Activated CD4-positive, CD25-positive, alpha-beta regulatory T cell treated with anti-CD3 and anti-CD28 coated beads, Interleukin-2, amount 50 U/mL, for 72 hours (primary cell): ENCODE data around the gene IDH2.
"Not testable (repeated sequence)": the region's sequence is repeated elsewhere in the genome, so short reads cannot be mapped to it uniquely, and the experiment has no call there.

Experiments used
- DNase-seq: peaks from one replicate; pipeline ENCODE4 v3.0.0; 2021

Gene IDH2

DNA sequence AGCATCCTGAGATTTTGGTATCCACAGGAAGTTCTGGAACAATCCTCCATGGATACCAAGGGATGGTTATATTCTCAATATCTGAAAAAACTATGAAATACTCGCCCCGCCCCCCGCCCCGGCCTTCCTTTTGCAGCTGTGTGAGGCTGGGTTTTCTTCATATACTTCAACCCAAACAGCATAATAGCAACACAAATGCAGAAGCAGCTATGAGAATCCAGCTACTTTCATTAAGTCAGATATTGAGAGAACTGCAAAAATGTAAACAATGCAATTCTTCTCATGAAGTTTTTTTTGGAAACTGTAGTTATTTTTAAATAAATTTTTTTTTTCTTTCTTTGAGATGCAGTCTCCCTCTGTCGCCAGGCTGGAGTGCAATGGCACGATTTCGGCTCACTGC is 10.9 kb upstream of the IDH2 start:
- no peak for DNase-seq

GRCh38 chr15:90109163-90109751 is 7.0 kb upstream of the IDH2 start:
- not testable (repeated sequence) for DNase-seq

DNA sequence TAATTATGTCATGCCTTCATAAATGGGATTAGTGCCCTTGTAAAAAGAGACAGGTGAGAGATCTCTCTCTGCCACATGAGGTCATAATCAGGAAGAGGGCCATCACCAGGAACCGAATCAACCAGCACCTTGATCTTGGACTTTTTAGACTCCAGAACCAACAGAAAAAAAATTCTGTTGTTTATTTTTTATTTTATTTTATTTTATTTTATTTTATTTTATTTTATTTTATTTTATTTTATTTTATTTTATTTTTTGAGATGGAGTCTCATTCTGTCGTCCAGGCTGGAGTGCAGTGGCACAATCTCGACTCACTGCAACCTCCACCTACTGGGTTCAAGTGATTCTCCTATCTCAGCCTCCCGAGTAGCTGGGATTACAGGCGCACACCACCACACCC is 5.8 kb upstream of the IDH2 start:
- DNase-seq: not testable (repeated sequence)

- no peak for DNase-seq
Measured at GRCh38 chr15:90106522-90107117, 4.4 kb upstream of the IDH2 start.

DNA sequence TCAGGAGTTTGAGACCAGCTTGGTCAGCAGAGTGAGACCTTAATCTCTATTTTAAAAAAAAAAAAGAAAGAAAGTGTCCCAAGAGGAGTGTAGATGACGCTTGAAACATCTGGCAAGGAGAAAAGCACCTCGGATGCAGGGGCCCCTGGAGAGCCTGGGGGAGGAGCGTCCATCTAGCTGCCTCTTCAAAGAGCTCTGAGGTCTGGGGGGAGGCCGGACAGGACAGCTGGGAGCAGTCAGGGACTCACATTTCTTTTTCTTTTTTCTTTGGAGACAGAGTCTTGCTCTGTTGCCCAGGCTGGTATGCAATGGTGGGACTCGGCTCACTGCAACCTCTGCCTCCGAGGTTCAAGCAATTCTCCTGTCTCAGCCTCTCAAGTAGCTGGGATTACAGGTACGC is 3.3 kb upstream of the IDH2 start:
- no peak for DNase-seq

GRCh38 chr15:90104551-90104950 is 2.3 kb upstream of the IDH2 start:
- DNase-seq: no peak

DNA sequence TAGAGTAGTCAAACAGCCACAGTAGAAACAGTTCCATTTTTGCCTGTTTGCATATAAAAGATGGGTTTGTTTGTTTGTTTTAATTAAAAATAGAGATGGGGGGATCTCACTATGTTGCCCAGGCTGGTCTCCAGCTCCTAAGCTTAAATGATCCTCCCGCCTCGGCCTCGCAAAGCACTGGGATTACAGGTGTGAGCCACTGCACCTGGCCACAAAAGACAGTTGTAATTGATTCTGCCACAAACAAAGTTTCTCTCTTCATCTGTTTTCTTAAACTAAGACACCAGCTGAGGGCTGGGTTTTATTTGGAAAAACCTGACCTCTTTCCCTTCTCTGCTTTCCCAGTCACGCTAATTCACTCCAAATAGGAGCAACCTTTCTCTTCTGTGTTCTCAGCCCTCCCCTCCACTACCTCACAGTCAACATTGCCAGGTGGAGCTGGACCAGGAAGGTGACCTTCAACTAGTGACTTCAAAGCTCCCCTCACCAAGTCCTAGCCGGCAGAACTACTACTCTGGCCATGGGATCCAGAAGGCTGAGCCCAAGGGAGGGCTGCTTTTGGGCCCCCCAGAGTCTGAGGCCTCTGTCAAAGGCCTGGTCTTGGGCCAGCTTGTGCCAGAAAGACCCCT is 1.5 kb upstream of the IDH2 start:
- DNase-seq: no peak

DNA sequence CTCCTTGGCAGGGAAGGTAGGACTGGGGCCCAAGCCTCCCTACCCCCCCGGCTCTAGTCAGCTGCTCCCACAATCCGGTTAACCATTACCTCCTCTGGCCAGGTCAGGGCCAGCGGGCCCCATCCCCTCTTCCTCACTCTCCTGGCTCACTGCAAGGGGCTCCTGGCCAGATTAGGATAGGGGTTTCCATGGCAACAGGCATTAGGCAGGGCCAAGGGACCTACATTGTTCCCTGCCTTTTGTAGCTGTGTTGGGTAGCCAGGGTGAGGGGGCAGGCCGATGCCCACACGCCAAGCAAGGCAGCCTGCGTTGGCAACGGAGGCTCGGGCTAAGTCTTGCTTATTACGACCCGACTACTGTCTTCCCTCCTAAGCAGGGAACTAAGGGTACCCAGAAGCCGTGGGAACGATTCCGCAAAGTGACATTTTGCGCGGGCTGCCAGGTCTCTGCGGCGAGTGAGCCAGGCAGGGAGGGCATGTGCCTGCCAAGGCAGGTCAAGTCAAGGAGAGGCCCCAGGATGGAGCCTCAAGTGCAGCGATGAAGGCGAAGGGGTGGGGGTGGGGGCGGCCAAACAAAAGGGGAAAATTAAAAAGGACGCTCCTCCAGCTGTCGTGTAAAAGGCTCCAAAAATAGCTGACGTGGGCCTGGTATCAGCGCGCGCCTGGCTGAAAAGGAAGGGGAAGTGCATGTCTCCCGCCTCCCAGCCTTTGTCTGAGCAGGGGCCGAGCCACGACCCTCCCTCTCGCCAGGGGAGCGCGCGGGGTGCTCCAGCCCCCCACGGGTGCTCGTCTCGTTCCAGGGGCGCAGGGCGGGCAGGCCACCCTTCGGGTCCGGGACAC is 919 bp downstream of the IDH2 start:
- DNase-seq: no peak

- DNase-seq: no peak
Measured at GRCh38 chr15:90099868-90100831, 2.1 kb downstream of the IDH2 start.

DNA sequence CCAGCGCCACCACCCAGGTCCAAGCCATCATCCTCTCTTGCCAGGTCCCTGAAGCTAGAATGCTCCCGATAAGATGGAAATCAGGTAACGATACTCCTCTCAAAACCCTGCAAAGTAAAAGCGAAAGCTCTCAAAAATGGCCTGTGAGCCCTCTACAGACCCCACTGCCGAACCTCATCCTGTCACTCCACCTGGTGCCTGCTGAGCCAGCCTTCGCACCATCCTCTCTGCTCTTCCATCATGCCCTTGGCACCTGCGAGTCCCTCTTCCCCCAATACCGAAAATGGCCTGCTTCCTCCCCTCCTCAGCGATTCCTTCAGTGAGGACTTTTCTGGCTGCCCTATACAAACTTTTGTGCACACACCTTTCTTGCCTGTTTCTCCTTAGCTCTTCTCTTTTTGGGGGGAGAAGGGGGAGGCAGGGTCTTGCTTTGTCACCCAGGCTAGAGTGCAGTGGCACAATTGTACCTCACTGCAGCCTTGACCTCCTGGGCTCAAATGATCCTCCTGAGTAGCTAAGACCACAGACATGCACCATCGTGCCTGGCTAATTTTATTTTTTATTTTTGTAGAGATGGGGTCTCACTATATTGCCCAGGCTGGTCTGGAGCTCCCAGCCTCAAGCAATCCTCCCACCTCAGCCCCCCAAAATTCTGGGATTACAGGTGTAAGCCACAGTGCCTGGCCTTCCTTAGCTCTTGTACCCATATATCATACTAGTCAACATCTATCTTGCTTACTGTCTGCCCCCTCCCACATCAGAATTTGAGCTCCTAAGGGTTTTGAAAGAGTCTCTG is 3.0 kb downstream of the IDH2 start:
- DNase-seq: no peak

GRCh38 chr15:90097475-90097874 is 4.8 kb downstream of the IDH2 start:
- peak; percentile 54 for DNase-seq

DNA sequence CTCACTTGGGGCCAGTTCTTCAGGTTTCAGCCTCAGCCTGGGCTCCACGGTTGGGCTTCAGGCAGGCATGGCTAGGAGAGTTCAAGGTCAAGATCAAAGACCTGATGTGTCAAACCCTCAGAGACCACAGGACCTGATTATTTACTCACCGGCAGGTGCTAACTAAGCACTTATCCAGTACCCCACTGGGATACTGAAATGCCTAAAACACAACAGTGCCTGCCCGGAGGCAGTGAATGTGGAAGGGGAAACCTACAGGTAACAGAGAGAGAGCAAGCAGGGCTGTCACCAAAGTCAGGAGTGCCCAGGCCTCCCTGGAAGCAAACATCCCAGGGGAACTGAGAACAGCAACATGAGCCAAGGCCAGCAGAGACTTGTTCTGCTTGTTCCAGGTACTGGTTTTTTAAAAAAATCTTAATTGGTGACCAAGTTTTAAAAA is 6.7 kb downstream of the IDH2 start:
- DNase-seq: no peak

- DNase-seq: no peak
Measured at GRCh38 chr15:90091156-90091931, 10.9 kb downstream of the IDH2 start.

- DNase-seq: no peak
Measured at GRCh38 chr15:90090226-90090848, 11.9 kb downstream of the IDH2 start.

DNA sequence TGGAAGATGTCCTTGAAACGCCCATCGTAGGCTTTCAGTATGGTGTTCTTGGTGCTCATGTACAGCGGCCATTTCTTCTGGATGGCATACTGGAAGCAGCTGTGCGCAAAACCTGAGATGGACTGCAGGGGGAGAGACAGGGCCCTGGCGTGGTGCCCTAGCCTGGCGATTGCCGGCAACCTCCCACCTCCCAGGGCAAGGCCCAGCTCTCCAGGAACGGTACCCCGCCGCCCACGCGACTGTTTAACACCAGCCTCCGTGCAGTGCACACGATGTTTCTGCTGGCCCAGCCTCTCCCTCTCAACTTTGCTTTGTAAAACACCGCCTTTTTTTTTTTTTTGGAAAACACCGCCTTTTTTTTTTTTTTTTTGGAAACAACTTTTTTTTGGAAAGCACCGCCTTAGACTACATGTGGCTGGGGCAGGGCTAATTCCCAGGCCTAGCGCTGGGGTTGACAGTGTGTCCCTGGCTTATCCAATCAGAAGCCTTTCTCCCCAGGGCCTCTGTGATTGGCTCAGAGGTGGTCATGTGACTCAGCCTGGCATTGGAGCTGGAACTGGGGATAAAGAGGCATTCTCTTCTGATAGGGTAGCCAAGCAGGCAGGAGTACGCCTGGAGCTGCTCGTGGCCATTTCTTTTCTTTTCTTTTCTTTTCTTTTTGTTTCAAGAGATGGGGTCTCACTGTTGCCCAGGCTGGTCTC is 14.7 kb downstream of the IDH2 start:
- DNase-seq: no peak

- peak; percentile 58 for DNase-seq
Measured at GRCh38 chr15:90086868-90087268, 15.4 kb downstream of the IDH2 start.

DNA sequence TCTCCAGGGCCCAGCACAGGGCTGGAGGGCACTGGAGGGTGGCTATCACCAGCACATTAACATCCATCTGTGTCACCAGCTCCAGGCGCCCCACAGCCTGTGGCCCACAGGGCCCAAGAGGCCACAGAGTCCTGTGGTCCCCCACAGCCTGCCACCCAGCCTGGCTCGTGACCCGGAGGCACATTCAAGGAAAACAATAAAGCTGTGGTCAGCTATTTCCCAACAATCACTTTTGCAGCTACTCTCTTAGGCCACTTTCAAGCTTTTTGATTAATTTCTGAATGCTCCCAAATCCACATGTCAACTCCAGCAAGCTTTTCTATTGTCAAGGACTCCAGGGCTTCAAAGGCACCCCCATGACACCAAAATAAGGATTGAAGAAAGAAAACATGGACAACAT is 16.7 kb downstream of the IDH2 start:
- no peak for DNase-seq

DNA sequence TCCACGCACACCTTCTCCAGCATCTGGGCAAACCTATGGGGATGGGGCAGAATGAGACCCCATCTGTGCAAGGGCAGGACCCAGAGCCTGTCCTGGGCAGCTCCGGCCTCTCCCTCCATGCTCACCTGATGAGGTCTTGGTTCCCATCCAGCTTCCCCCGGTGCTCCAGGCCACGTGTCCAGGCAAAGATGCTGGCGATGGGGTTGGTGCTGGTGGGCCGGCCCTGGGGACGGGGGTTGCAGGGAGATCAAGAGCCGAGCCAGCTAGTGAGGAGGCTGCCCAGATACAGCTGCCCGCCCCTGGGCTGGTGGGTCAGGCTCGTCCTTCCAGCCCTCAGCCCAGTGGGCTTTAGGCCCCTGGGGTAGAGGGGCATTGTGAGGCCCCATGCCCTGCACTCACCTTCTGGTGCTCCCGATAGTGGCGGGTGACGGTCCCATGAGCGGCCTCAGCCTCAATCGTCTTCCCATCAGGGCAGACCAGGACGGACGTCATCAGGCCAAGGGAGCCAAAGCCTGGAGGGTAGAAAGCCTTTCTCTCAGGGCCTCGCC is 17.3 kb downstream of the IDH2 start:
- no peak for DNase-seq

DNA sequence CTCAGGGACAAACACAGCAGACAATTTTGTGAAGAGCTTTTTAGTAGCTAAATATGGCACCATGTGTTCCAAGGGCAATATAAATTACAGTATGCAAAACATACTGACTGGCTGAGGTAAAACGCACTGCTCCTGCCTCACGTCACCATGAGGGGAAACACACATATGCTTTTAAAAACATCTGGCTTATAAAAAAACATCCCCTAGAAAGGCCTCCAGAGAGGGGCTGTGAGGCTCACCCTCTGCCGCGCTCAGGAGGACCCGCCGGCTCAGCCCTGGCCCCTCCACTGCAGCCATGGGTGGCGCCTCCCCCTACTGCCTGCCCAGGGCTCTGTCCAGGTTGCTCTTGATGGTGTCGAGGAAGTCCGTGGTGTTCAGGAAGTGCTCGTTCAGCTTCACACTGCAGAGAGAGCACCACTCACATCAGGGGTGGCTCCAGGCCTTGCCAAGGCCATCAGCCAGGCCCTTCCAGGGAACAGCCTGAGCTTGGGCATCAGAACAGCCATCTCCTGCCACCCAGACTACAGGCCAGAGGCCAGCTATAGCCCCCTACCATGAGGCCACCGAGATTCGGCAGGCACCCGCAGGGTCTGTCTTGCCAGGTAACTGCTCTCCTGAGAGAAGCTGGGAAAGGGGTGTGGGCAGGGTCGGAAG is 18.2 kb downstream of the IDH2 start:
- no peak for DNase-seq
